Measurements from ENCODE around the gene LMBR1.

- no peak for TF ChIP-seq TAF1 (IDR thresholded peaks at IDR 0.05; ENCODE audit: low read depth, low read length)
- no peak for TF ChIP-seq PAX5 (IDR thresholded peaks at IDR 0.05; ENCODE audit: insufficient read depth, low read length, severe bottlenecking)
- TF ChIP-seq POLR2AphosphoS5 (IDR thresholded peaks at IDR 0.05; ENCODE audit: low read depth, low read length), result no peak
- TF ChIP-seq POU2F2 (IDR thresholded peaks at IDR 0.05; ENCODE audit: low read depth, low read length), result no peak
- TF ChIP-seq POLR2A (IDR thresholded peaks at IDR 0.05; ENCODE audit: low read depth, low read length), result no peak
Measured at GRCh38 chr7:156793334-156793733, 99.6 kb downstream of the LMBR1 start.

Measured in GM12891 (cell line).